HepG2 (cell line): ENCODE measurements around the gene NET1. TPM values are rescaled to one million over a fixed set of nuclear protein-coding genes. Genes with fewer than 3 reads are reported as not detected.

Experiments used
- ATAC-seq: fragments of 200-7000 bp; cut with Tn5 transposase; 3 replicates; pipeline ENCODE4 v1.9.1; 2020; ENCODE audit warnings: mild to moderate bottlenecking, moderate library complexity
- BruUV-seq: library from RNA; stranded (reverse); fragments of 400-500 nt; replicated peaks from 2 replicates; lab custom pipeline; 2021; lab: Mats Ljungman, UMichigan
- CTCF ChIA-PET: fragments of 300-600 bp; formaldehyde crosslinking; extraction: SDS; loops from one replicate; lab custom pipeline; 2021; ENCODE audit warnings: low total read pairs, inconsistent platforms, low intra/inter-chr PET ratio; lab: Yijun Ruan, JAX
- POLR2A ChIA-PET: fragments of 350-600 bp; sonication (Branson Sonifier 250); formaldehyde crosslinking; loops from one replicate; lab custom pipeline; 2020; ENCODE audit warnings: antibody characterized with exemption, inconsistent platforms; lab: Yijun Ruan, JAX
- DNase-seq: peaks from one replicate; pipeline ENCODE4 v3.0.0-alpha.2; 2015; ENCODE audit warnings: low spot score
- FAIRE-seq: peaks from 3 replicates; lab custom pipeline; 2011; peaks lifted over from hg19 to GRCh38; lab: Jason Lieb, UNC
- H2AFZ ChIP-seq: one replicate; pipeline ENCODE4 v1.6.1; 2011; ENCODE audit warnings: low read length, inconsistent platforms
- H3K27ac ChIP-seq: fragments of 300-600 bp; 3 replicates; pipeline ENCODE4 v1.8.0; 2011; ENCODE audit warnings: mixed run types, mild to moderate bottlenecking, mixed read lengths, low read length, inconsistent platforms; ENCODE audit not compliant: insufficient read depth; ENCODE audit errors: extremely low read length
- H3K27me3 ChIP-seq, 2 experiments: fragments of 200-600 bp in 1 of 2; 2 replicates in 1 of 2; 3 replicates in 1 of 2; pipeline versions ENCODE4 v1.6.0 to v1.8.0; 2011; ENCODE audit warnings: low read length in 2 of 2, mild to moderate bottlenecking in 2 of 2, moderate library complexity in 2 of 2, inconsistent platforms in 1 of 2; ENCODE audit not compliant: insufficient read depth in 2 of 2, control insufficient read depth in 1 of 2
- H3K36me3 ChIP-seq, 2 experiments: fragments of 200-600 bp in 1 of 2; replicated peaks in 1 of 2; 2 replicates in 1 of 2; 3 replicates in 1 of 2; pipeline versions ENCODE4 v1.5.1 to v1.8.0; 2011; ENCODE audit warnings: low read length in 2 of 2, inconsistent platforms in 1 of 2; ENCODE audit not compliant: insufficient read depth in 2 of 2, control insufficient read depth in 1 of 2
- H3K4me1 ChIP-seq: 2 replicates; pipeline ENCODE4 v1.5.1; 2012; ENCODE audit warnings: low read length, inconsistent platforms; ENCODE audit not compliant: insufficient read depth
- H3K4me2 ChIP-seq: 2 replicates; pipeline ENCODE4 v1.6.0; 2011; ENCODE audit warnings: low read depth, low read length, inconsistent platforms
- H3K4me3 ChIP-seq, 3 experiments: fragments of 200-600 bp in 1 of 3; sonication (generic), shearing (Covaris generic) in 1 of 3; replicated peaks in 1 of 3; 2 replicates each; pipeline ENCODE4 v1.5.1; 2011 to 2016; ENCODE audit warnings: low read length in 3 of 3, inconsistent platforms in 2 of 3, low read depth in 2 of 3, mild to moderate bottlenecking in 2 of 3, control low read depth in 1 of 3, mixed read lengths in 1 of 3; ENCODE audit not compliant: insufficient read depth in 1 of 3
- H3K79me2 ChIP-seq: one replicate; pipeline ENCODE4 v1.6.1; 2011; ENCODE audit warnings: low read length, inconsistent platforms; ENCODE audit not compliant: insufficient read depth
- H3K9ac ChIP-seq: 2 replicates; pipeline ENCODE4 v1.6.0; 2011; ENCODE audit warnings: mild to moderate bottlenecking, low read depth, low read length, inconsistent platforms; ENCODE audit not compliant: insufficient read depth
- H3K9me3 ChIP-seq: 2 replicates; pipeline ENCODE4 v1.5.1; 2012; ENCODE audit warnings: mild to moderate bottlenecking, low read length
- H4K20me1 ChIP-seq: 2 replicates; pipeline ENCODE4 v1.6.0; 2011; ENCODE audit warnings: inconsistent platforms, mild to moderate bottlenecking, low read length, moderate library complexity; ENCODE audit not compliant: insufficient read depth
- CTCF ChIP-seq: sonication (generic); formaldehyde crosslinking; IDR thresholded peaks from 2 replicates; pipeline ENCODE4 v1.5.0; 2020; ENCODE audit warnings: mild to moderate bottlenecking, missing genetic modification reagents, moderate library complexity
- KAT2B ChIP-seq: fragments of 150-350 bp; IDR thresholded peaks from 2 replicates; pipeline ENCODE4 v1.6.1; 2014; ENCODE audit warnings: low read depth, low read length, borderline replicate concordance
- MAX ChIP-seq: IDR thresholded peaks from 2 replicates; pipeline ENCODE4 v1.6.1; 2012; ENCODE audit warnings: inconsistent platforms
- ZNF121 ChIP-seq: sonication (generic); formaldehyde crosslinking; IDR thresholded peaks from 2 replicates; pipeline ENCODE4 v1.5.0; 2020; ENCODE audit warnings: mild to moderate bottlenecking, missing genetic modification reagents
- ZNF687 ChIP-seq: sonication (generic); formaldehyde crosslinking; IDR thresholded peaks from 2 replicates; pipeline ENCODE4 v1.5.1; 2020; ENCODE audit warnings: mild to moderate bottlenecking, missing genetic modification reagents, moderate library complexity
- ZNF768 ChIP-seq: sonication (generic); formaldehyde crosslinking; IDR thresholded peaks from 2 replicates; pipeline ENCODE4 v1.4.0; 2020; ENCODE audit warnings: missing genetic modification reagents
- WGBS: methylation state at CpG from one replicate; pipeline ENCODE4 v1.1.6; 2017; ENCODE audit warnings: low lambda C conversion rate; 5-methylcytosine and 5-hydroxymethylcytosine counted together
- in situ Hi-C: cut with HindIII; loops from 2 replicates; pipeline ENCODE4 v1.10.0; 2017; ENCODE audit warnings: low pct_unique_long_range_greater_than_20kb; ENCODE audit not compliant: extremely low pct_ligation_motif_present
- intact Hi-C: fragments of 100-400 bp; cut with micrococcal nuclease; formaldehyde crosslinking; loops from one replicate; pipeline ENCODE4 v1.10.0; 2022; ENCODE audit not compliant: unreplicated experiment
- polyA plus RNA-seq, 8 experiments: library from polyadenylated mRNA; depleted of rRNA in 3 of 8; stranded (reverse) in 7 of 8; unstranded in 1 of 8; fragments of >200 nt; fragmentation: Illumina TruSeq in 4 of 8; extraction: Trizol in 4 of 8; gene quantifications; 2 replicates each; pipeline versions ENCODE4 v1.2.1 to v1.2.3, GENCODE V29; 2011 to 2016; ENCODE audit warnings: low read depth in 4 of 8, missing spikeins in 1 of 8, mixed read lengths in 1 of 8; ENCODE audit not compliant: insufficient read depth in 1 of 8
- total RNA-seq, 5 experiments: library from RNA; depleted of rRNA; stranded (reverse); fragments of >200 nt; fragmentation: Illumina TruSeq; extraction: Trizol; gene quantifications; 2 replicates each; pipeline ENCODE4 v1.2.3, GENCODE V29; 2016; ENCODE audit warnings: low read depth in 1 of 5

Gene NET1
- total and polyA plus RNA-seq, 2 of the 13 experiments (the other 11 are each of a cell fraction or from before 2014, with no cell fraction given): 48.1 to 65.8 TPM

GRCh38 chr10:5364890-5365338 is 47.4 kb upstream of the NET1 start, which contains the start of gene UCN3:
UCN3 (plus strand) TSS chr10:5364966; CDS start chr10:5373721, 8,755 bp downstream.
- WGBS: 7% methylated on average over 20 of the region's 21 CpGs
- H2AFZ ChIP-seq: no peak within 1 kb of the TSS
- no peaks in the 10 kb centered on the region for H3K79me2 ChIP-seq
- no peak within 1 kb of the TSS for H3K9ac ChIP-seq
- peak within 1 kb of the TSS; percentile 71 for H3K4me2 ChIP-seq
- intact Hi-C loops: no loop called here
- CTCF ChIA-PET: no interaction called here
- no peak within 1 kb of the TSS for H3K27ac ChIP-seq
- DNase-seq (no peak), FAIRE-seq (no peak), ATAC-seq (peak; percentile 71)
- peaks cover 24% of the 10 kb centered on the region for H3K4me1 ChIP-seq
- POLR2A ChIA-PET: no interaction called here
- no peaks in the 10 kb centered on the region for H4K20me1 ChIP-seq
- H3K36me3 ChIP-seq: no peaks in the 10 kb centered on the region
- H3K27me3 ChIP-seq: peaks cover 0 to 54% of the 10 kb centered on the region in 2 experiments
- no peaks in the 10 kb centered on the region for H3K9me3 ChIP-seq
- in situ Hi-C loops: no loop called here
- H3K4me3 ChIP-seq: peak within 1 kb of the TSS in 2 of 3 experiments; percentile 29 to 57; a peak in 4 of 6 replicates
- peak; percentile 18 for TF ChIP-seq ZNF687 (CRISPR knock-in tag)
- TF ChIP-seq ZNF768 (CRISPR knock-in tag): no peak
- TF ChIP-seq KAT2B: no peak
- no peak for TF ChIP-seq MAX
- no peak for TF ChIP-seq ZNF121
- peak; percentile 29; the same call in 1 of the 2 replicates for TF ChIP-seq CTCF (CRISPR knock-in tag)
- BruUV-seq: no TSS peak
